LNCAP (cell line): ENCODE data around the gene NAA38.

ENCODE experiments used
- CTCF ChIP-seq: fragments of 450-650 bp; IDR thresholded peaks from 2 replicates; pipeline ENCODE4 v1.5.1; 2017; ENCODE audit warnings: mild to moderate bottlenecking

Gene NAA38

GRCh38 chr17:7857713-7858521 is 558 bp upstream of the NAA38 start, which contains the start of gene CYB5D1:
CYB5D1 (plus strand) TSS chr17:7858003; CDS start chr17:7858135, 132 bp downstream.
- no peak for TF ChIP-seq CTCF

- TF ChIP-seq CTCF, result no peak
These were observed 1.1 kb downstream of the NAA38 start for GRCh38 chr17:7856011-7856810.

GRCh38 chr17:7855660-7856010 is 1.7 kb downstream of the NAA38 start:
- TF ChIP-seq CTCF, result no peak

GRCh38 chr17:7854851-7855659 is 2.3 kb downstream of the NAA38 start, which contains the start of gene TMEM88:
TMEM88 (plus strand) TSS chr17:7855066; CDS start chr17:7855075, 9 bp downstream.
- TF ChIP-seq CTCF, result no peak

- TF ChIP-seq CTCF, result no peak
These were observed 3.1 kb downstream of the NAA38 start for GRCh38 chr17:7854078-7854777.

GRCh38 chr17:7853691-7854038 is 3.7 kb downstream of the NAA38 start:
- no peak for TF ChIP-seq CTCF
